Mucosa of descending colon (tissue), 3 donors: Measurements from ENCODE around the gene AGAP1. TPM values are rescaled to one million over a fixed set of nuclear protein-coding genes. Genes with fewer than 3 reads are reported as not detected.

ENCODE experiments used
- ATAC-seq: fragments of 200-7000 bp; cut with Tn5 transposase; one replicate; pipeline ENCODE4 v1.9.1; 2020; ENCODE audit warnings: mild to moderate bottlenecking, moderate library complexity
- DNase-seq, 3 donors: peaks; one replicate each; pipeline ENCODE4 v3.0.0-alpha.2; 2020
- H3K36me3 ChIP-seq: fragments of 200-600 bp; one replicate; pipeline ENCODE4 v1.8.0; 2021; ENCODE audit warnings: low read depth, mild to moderate bottlenecking
- H3K4me1 ChIP-seq: fragments of 200-600 bp; one replicate; pipeline ENCODE4 v1.8.0; 2021; ENCODE audit warnings: low read depth, mild to moderate bottlenecking
- H3K4me3 ChIP-seq: fragments of 200-600 bp; one replicate; pipeline ENCODE4 v1.8.0; 2021; ENCODE audit warnings: mild to moderate bottlenecking
- H3K9me3 ChIP-seq: fragments of 200-600 bp; one replicate; pipeline ENCODE4 v1.8.0; 2021; ENCODE audit warnings: mild to moderate bottlenecking
- intact Hi-C, 2 donors: fragments of 100-400 bp; cut with DNase I in 1 of 2; cut with micrococcal nuclease in 1 of 2; formaldehyde crosslinking; loops; one replicate each; pipeline versions ENCODE4 v1.11.0 to v1.11.1; 2022; cut with DNase I, micrococcal nuclease
- total RNA-seq, 3 donors: library from RNA; stranded (reverse); fragmentation: NEBNext Ultra II Directional in 2 of 3; extraction: Animal tissue kit (Norgen Biotek cat#: 25700) in 2 of 3; gene quantifications; one replicate each; pipeline versions ENCODE4 v1.2.1 to v1.2.4, GENCODE V29; 2021 to 2023
- TF ChIP-seq, protein P1 (sequence below): fragments of 200-600 bp; IDR thresholded peaks from one replicate; pipeline ENCODE4 v1.8.0; 2022; ENCODE audit warnings: antibody characterized with exemption, mild to moderate bottlenecking
- donor health status: DM: no; HTN: no; CAD: no; lungs with moderate emphysema.
- donor health status: DM: no; HTN: no; CAD: no.
- donor health status: DM: no; HTN: yes; CAD: no.

AGAP1 gene
- total RNA-seq, 3 donors from 2014 or later, result 68.1 to 112 (median 88.9) TPM

DNA sequence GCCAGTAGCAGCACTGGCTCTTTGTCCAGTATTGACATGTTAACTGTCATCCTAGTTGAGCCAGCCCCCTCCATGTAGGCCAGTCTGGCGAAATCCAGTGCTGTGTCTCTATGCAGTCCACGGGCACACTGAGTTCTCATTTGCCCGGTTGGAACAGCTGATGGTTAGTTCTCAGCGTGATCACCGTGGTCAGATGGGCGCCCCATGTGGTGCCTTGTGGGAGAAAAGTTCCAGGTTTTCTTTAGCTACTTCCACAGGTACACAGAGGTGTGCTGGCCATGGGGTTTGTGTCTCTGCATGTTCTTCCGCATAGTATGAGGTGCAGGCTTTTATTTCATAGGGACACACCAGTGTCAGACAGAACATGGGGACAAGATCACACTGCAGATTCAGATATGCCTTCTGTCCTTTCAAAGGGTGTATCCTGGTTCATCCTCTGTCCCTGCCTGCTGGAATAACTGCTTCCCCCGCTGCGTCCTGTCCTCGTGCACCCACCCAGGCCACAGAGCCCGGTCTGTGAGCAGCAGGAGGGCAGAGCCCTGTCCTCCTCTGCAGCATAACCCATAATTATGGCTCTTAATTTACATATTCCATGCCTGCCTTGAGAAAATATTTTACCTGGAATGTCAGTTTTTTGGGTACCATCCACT, 340.3 kb downstream of the AGAP1 start:
- H3K4me1 ChIP-seq, result no peaks in the 10 kb centered on the region
- TF ChIP-seq, protein P1, sequence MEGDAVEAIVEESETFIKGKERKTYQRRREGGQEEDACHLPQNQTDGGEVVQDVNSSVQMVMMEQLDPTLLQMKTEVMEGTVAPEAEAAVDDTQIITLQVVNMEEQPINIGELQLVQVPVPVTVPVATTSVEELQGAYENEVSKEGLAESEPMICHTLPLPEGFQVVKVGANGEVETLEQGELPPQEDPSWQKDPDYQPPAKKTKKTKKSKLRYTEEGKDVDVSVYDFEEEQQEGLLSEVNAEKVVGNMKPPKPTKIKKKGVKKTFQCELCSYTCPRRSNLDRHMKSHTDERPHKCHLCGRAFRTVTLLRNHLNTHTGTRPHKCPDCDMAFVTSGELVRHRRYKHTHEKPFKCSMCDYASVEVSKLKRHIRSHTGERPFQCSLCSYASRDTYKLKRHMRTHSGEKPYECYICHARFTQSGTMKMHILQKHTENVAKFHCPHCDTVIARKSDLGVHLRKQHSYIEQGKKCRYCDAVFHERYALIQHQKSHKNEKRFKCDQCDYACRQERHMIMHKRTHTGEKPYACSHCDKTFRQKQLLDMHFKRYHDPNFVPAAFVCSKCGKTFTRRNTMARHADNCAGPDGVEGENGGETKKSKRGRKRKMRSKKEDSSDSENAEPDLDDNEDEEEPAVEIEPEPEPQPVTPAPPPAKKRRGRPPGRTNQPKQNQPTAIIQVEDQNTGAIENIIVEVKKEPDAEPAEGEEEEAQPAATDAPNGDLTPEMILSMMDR, result no peak
- no peak overlapping the region for H3K4me3 ChIP-seq
- ATAC-seq, result no peak
- DNase-seq, result no peak
- H3K9me3 ChIP-seq, result no peaks in the 10 kb centered on the region
- intact Hi-C loops, result no loop called here
- H3K36me3 ChIP-seq, result no peaks in the 10 kb centered on the region

DNA sequence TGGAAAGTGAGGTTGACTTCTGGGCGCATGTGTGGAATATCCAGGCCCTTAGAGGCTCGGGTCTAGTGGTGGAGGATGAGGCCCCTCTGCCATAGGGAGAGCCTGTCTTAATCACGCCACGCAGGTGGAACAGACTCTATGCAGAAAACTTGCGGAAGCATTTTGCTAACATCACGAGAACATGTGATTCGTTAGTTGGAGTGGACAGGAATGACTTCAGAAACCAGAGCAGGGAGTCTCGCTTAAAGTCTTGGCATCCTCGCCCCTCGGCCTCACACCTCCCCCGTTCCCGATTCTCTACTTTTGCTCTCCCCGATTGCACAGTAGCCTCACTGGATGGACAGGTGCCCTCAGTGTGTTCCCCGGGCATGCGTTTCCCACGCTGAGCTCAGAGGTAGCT, 340.9 kb downstream of the AGAP1 start:
- DNase-seq (no peak), ATAC-seq (no peak)
- TF ChIP-seq, protein P1, result no peak
- no peaks in the 10 kb centered on the region for H3K9me3 ChIP-seq
- intact Hi-C loops, result no loop called here
- H3K36me3 ChIP-seq, result no peaks in the 10 kb centered on the region
- H3K4me1 ChIP-seq, result no peaks in the 10 kb centered on the region
- no peak overlapping the region for H3K4me3 ChIP-seq

DNA sequence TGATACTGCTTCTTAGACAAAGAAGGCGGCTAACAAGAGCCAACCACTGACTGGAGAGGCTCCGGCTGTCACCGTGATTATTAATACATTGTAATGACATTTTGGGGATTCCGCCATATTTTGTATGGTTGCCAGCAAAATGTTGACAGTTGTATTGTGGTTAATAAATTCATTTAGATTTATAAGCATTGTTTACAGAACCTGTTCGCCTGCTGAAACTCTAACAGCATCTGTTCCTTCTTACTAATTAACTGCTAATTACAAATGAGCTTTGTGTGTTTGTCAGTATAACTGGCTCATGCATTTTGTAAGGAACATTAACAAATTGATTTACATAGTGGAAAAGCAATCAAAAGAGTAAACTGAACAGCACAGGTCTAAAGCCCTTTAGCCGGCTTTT, 342.0 kb downstream of the AGAP1 start:
- ATAC-seq (no peak), DNase-seq (no peak)
- Histone ChIP-seq H3K36me3 (no peaks in the 10 kb centered on the region), H3K4me1 (no peaks in the 10 kb centered on the region), H3K9me3 (no peaks in the 10 kb centered on the region), H3K4me3 (no peak overlapping the region)
- intact Hi-C loops, result no loop called here
- TF ChIP-seq, protein P1, result no peak

DNA sequence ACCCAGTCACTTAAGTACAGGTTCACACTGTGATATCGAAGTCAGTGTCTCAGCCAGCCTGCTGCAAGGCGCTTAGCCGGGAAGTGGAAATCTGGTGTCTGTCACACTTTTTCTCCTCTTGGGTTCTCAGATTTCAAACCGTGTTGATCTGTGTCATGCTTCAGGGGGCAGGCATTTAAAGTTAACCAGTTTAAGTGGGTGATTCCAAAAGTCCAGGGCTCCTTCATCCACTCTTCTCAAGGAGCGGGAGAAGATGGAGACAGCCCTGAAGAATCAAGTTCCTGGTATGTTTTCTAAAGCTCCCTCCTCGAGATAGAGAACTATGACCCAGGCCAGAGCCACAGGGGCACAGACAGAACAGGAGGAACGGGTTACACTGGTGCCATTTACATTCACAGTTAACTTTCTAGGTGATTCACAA, 342.7 kb downstream of the AGAP1 start:
- intact Hi-C loops, result no loop called here
- ATAC-seq (no peak), DNase-seq (no peak)
- H3K9me3 ChIP-seq, result no peaks in the 10 kb centered on the region
- H3K4me3 ChIP-seq, result no peak overlapping the region
- TF ChIP-seq, protein P1, result no peak
- H3K36me3 ChIP-seq, result no peaks in the 10 kb centered on the region
- no peaks in the 10 kb centered on the region for H3K4me1 ChIP-seq

- DNase-seq, result no peak
- intact Hi-C loops, result no loop called here
- Histone ChIP-seq H3K9me3 (no peaks in the 10 kb centered on the region), H3K36me3 (no peaks in the 10 kb centered on the region), H3K4me3 (no peak overlapping the region), H3K4me1 (no peaks in the 10 kb centered on the region)
- TF ChIP-seq, protein P1, result no peak
- no peak for ATAC-seq
These were observed 345.4 kb downstream of the AGAP1 start for GRCh38 chr2:235839226-235839625.

DNA sequence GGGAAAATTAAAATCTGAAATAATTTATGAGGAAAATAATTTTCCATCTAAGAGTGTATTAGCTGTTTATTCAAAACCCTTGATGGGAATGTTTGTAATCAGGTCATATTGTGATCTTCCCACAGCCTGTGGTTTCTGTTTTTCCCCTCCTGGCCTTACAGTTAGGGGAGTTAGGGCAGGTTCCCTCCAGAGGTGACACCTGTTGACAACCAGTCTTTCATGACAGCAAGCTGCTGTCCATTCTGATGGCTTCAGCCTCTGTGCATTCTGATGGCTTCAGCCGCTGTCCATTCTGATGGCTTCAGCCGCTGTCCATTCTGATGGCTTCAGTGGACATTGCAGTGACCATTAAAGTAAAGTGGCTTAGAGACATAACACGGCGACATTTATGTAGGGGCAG, 346.1 kb downstream of the AGAP1 start:
- intact Hi-C loops, result no loop called here
- Histone ChIP-seq H3K9me3 (no peaks in the 10 kb centered on the region), H3K4me3 (no peak overlapping the region), H3K36me3 (no peaks in the 10 kb centered on the region), H3K4me1 (no peaks in the 10 kb centered on the region)
- TF ChIP-seq, protein P1, result no peak
- DNase-seq (no peak), ATAC-seq (no peak)
